CD4-positive, alpha-beta T cell treated with Interleukin-17A for 4 hours (primary cell): Measurements from ENCODE around the gene WDR46.
A peak's percentile ranks its signal among the peaks of the same experiment; 100 is the strongest.
"Not testable (repeated sequence)": the region's sequence is repeated elsewhere in the genome, so short reads cannot be mapped to it uniquely, and the experiment has no call there.

ENCODE experiments used
- DNase-seq: peaks from one replicate; pipeline ENCODE4 v3.0.0-alpha.2; 2020; ENCODE audit warnings: mixed read lengths

The WDR46 gene

DNA sequence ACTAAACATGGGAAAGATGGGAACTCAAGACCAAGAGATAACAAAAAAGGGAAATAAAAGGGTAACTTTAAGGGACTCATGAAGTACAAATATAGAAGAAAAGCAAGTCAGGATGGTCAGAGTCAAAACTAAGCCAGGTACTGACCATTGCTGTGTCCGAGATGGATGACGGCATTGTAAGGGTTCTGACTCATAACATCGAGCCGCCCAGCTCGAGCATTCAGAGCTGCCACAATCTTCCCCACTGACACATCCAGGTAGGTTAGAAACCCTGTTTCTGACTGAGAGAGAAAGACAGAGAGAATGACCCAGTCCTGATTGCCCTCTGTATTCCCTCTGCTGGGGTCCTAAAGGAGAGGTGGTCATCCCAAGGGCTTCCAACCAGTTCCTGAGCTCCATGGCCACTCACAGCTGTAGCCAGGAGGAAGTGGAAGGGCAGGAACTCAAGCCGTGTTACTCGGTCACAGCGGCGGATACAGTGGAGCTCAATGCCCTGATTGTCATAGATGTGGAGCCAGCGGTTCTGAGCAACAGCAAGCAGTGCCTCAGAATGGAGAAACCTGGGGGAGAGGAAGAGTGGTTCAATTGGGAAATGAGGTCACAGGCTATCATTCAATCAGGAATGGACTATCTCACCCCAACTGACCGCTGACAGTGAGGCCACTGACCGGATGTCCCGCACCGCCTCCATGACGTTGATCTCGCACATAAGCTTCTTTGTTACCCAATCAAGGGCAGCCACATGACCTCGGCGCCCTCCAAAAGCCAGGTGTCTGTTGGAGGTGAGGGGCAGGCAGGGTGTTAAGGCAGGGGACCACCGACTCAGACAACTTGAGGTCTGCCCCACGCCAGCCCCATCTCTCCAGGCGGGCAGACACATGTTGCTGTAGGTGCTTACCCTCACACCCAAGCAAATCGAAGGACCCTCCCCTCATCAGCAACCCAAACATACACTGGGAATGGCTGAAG is 1.8 kb downstream of the WDR46 start:
- DNase-seq: no peak

DNA sequence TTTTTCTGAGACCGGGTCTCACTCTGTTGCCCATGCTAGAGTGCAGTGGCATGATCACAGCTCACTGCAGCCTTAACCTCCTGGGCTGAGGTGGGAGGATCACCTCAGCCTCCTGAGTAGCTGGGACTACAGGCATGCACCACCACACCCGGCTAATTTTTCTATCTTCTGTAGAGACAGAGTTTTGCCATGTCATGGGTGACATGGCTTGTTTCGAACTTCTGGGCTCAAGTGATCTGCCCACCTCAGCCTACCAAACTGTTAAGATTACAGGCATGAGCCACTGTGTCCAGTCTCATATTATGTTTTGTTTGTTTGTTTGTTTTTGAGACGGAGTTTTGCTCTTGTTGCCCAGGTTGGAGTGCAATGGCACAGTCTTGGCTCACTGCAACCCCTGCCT is 3.8 kb downstream of the WDR46 start:
- DNase-seq: not testable (repeated sequence)

DNA sequence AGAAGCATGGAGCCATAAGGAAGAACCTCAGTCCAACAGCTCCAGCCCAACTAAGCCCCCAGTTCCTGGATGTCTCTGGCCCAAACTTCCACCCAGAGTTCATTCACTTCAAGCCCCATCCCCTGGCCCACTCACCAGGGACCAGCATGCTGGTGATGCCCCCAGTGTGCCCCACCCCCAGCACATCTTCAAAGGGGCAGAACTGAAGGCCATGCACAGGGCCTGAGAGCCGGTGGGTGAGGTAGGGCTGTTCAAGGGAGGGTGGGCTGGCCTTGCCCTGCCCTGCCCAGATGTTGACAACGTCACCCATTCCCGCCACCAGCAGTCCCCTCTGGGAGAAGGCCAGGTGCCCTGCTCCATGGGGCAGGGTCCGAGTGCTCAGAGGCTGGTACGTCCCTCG is 8.5 kb downstream of the WDR46 start:
- DNase-seq: no peak

DNA sequence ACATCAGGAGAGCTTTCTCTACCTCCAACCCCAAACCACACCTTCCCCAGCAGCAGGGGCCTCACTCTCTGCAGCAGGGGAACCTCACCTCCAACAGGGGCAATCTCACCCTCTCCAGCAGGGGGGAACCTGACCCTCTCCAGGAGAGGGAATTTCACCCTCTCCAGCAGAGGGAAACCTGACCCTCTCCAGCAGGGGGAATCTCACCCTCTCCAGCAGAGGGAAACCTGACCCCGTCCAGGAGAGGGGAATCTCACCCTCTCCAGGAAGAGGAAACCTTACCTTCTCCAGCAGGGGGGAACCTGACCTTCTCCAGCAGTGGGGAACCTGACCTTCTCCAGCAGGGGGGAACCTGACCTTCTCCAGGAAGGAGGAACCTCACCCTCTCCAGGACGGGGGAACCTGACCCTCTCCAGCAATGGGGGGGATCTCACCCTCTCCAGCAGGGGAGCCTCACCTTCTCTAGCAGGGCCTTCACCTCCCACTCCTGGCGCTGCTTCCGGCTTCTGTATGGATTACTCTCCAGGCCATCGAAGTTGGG is 9.0 kb downstream of the WDR46 start:
- peak; percentile 13 for DNase-seq

DNA sequence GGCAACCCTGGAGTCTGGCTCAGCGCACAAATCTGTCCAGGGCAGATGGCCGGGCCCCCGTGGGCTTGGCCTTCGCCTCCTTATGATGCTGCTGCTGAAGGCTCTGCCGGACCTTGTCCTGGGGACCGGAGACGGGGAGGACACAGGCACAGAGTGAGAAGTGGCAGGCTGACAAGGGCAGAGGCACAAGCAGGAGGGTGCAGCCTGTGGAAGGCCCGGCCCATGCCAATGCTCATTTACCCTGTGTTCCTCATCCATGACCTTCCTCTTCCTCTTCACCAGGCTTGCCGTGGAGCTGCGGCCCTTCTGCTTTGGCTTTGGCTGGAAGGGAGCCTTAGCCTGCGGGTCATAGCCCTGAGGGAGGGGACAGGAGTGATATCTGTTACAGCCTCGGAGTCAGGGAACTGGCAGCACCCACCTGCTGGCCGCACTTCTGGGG is 9.8 kb downstream of the WDR46 start:
- no peak for DNase-seq

DNA sequence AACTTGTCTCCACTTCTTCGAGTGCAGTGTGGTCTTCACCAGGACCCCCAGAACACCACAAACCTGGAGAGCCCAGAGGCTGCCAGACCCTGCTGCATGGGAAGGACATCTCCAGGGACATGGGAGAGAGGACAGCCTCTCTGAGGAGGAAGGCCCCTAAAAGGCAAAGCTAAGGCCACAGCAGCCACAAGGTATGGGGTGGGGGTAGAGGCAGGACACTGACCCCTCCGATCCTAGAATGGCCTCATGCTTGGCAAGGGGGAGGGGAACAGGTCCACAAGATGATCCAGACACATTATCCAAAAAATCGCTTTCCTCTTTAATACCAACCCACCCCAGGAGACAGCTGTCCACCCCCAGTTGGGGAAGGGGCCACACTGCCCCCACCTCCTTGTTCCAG is 10.2 kb downstream of the WDR46 start:
- DNase-seq: no peak

DNA sequence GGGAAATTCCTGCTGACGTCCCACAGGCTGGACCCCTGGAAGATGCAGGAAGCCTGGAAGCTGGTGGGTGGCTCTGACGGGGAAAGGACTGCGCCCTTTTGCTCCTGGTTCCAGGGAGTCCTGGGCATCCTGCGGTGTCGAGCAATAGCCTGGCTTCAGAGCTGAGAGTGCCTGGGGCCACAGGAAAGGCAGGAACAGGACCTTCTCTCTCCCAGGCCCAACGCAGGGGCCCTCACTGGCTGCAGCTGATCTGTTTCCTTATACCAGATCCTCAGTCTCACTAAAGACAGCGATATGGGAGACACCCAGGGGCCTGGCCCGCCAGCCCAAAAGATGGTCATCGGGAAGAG is 10.7 kb downstream of the WDR46 start:
- DNase-seq: no peak

DNA sequence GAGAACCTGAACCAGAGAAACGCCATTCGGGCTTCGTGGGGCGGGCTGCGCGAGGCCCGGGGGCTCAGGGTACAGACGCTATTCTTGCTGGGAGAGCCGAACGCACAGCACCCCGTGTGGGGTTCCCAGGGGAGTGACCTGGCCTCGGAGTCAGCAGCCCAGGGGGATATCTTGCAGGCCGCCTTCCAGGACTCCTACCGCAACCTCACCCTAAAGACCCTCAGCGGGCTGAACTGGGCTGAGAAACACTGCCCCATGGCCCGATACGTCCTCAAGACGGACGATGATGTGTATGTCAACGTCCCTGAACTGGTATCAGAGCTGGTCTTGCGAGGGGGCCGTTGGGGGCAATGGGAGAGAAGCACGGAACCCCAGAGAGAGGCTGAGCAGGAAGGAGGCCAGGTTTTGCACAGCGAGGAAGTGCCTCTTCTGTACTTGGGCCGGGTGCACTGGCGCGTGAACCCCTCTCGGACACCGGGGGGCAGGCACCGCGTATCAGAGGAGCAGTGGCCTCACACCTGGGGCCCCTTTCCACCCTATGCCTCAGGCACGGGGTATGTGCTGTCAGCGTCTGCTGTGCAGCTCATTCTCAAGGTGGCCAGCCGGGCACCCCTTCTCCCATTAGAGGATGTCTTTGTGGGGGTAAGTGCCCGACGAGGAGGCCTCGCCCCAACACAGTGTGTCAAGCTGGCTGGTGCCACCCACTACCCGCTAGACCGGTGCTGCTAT is 11.2 kb downstream of the WDR46 start:
- DNase-seq: peak; percentile 29

DNA sequence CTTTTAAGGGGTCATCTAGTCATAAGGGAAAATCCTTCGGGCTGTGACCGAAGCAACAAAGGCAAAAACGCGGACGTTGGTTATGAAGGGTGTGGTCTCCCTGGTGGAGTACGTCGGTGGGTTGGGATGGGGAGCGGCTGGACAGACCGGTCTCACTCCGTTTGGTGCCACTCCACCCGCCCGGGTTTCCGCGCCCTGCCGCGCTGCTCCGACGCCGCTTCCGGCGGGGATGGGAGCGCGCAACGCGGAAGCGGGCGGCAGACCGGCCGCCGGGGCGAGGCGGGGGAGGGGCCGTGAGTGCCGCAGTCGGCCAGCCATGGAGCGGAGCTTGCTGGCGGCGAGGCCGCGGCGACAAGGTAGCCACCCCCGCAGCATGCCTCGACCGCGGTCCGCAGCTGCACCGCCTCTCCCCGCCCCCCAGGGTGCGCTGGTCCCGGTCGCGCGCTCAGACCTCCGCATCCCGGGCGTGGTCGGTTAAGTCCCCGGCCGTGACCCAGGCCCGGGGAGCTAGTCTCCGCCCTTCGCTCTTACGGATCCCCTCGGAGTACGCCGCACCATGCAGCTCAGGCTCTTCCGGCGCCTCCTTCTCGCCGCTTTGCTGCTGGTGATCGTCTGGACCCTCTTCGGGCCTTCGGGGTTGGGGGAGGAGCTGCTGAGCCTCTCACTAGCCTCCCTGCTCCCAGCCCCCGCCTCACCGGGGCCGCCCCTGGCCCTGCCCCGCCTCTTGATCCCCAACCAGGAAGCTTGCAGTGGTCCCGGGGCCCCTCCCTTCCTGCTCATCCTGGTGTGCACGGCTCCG is 12.0 kb downstream of the WDR46 start, which contains the start of gene B3GALT4:
B3GALT4 (plus strand) TSS at position 260 of the 799 bp plus-strand sequence; CDS start at position 557, 297 bp downstream.
- DNase-seq: peak; percentile 85

DNA sequence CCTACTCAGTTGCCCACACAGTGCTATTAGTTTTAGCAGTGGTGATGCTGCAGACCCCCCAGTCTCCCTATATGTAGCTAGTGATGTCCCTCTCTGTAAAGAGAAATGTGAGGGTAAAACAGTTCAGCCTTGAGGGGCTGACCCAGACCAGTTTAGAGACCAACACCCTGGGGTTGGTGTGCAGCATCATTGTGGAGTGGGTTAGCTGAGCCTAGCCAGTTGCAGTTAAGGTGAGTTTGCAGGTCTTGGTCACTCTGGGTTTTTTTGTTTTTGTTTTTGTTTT is 12.5 kb downstream of the WDR46 start:
- DNase-seq: no peak

DNA sequence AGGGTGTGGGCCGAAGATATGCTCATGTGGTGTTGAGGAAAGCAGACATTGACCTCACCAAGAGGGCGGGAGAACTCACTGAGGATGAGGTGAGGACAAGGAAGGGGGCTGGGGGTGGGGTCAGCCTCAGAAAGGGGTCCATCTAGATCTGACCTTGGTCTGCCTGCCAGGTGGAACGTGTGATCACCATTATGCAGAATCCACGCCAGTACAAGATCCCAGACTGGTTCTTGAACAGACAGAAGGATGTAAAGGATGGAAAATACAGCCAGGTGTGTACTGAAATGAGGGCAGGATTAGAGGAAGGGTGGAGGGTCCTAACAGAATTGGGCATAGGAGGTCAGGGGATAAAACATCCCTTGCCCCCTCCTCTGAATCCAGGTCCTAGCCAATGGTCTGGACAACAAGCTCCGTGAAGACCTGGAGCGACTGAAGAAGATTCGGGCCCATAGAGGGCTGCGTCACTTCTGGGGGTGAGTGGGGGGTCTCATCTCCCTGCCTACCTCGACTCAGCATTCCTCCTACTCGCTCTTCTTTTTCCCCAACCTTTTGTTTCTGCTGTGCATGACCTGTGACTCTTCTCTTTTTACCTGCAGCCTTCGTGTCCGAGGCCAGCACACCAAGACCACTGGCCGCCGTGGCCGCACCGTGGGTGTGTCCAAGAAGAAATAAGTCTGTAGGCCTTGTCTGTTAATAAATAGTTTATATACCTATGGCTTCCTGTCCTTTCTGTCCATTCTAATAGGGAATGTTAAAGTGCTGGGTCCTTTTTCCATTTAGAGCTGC is 13.1 kb downstream of the WDR46 start:
- not testable (repeated sequence) for DNase-seq

DNA sequence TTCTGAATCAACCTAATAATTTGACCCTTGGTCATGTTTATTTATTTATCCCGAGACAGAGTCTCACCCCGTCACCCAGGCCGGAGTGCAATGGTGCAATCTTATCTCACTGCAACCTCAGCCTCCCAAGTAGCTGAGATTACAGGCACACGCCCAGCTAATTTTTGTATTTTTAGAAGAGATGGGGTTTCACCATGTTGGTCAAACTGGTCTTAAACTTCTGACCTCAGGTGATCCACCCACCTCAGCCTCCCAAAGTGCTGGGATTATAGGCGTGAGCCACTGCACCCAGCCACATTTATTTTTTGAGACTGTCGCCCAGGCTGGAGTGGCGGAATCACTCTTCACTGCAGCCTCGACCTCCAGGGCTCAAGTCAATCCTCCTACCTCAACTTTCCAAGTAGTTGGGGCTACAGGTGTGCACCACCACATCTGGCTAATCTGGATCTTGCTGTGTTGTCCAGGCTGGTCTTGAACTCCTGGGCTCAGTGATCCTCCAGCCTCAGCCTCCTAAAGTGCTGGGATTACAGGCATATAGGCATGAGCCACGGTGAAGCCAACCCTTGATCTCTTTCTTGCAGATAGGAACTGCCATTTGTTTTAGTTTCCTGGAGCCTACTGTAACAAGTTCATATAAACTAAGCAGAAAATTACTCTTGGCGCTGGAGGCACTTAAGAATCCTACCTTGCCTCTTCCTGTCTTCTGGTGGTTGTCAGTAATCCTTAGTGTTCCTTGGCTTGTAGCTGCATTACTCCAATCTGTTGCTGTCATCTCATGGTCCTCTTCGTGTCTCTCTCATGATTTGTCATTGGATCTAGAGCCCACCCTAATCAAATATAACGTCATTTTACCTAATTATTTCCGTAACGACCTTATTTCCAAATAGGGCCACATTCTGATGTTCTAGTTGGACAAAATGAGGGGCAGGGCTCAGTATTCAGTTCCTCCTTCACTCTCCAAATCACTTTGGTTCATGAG is 14.8 kb downstream of the WDR46 start:
- DNase-seq: no peak

DNA sequence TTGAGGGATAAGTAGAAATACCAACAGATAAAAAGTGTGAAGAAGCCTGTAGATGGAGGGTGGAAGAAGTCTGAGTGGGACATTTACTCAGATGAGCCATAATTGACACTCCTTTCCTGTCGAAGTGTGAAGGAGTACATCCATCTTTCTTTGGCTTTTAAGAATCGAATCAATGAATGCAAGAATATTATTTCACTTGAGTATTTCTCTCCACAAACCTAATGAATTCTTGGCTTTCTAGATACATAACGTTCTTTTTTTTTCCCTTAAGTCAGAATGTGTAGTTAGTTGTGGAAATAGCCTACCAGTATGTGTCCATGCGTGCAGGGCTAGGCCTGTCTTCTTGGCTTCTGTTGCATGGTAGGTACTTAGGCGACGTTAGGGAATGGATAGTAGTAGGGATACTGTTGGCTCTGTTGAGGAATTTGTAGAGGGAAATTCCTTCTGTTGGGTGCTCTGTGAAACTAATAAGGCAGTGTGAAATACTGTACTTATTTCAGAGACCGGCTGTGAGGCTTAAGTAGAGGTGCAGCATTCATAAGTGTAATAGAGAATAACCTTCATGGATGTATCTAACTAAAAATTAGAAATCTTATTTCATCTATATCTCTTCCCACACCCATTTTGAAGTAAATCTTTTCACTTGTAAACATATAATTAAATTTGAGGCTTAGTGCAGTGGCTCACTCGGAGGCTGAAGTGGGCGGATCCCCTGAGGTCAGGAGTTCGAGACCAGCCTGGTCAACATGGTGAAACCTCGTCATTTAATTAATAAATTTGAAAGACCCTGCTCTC is 15.7 kb downstream of the WDR46 start:
- DNase-seq: no peak

DNA sequence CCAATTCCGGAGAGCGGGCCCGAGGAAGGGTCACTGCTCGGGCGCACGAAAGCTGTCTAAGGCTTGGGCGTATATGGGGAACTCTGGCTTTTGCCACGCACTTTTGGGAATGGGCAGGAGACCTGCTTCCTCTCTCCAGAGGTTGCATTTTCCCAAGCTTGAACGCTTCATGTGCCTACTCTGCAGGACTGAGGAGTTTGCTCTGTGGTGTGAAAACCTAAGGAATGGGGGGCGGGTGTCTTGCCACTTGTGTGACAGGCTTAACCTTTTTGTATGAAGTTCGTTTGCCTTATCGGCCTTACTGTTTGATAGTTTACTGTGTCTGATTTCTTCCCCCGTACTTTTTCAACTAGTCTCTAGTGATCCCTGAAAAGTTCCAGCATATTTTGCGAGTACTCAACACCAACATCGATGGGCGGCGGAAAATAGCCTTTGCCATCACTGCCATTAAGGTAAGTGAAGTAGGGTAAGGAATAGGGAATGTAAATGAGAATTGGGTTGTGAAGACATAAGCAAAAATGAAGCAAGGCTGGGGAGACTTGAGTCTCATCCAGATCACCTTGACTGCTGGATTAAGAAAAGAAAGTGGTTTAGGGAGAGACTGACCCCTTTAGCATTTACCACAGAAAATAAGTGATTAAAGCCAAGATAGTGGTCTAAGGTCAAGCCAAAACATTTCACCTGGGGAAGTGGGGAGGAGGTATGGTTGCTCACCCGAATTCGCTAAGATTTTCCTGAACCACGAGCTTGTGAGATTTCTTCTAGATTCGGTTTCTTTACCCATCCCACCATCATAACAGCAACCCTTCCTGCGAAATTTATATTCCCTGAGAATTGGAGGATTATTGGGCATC is 16.5 kb downstream of the WDR46 start:
- DNase-seq: no peak

DNA sequence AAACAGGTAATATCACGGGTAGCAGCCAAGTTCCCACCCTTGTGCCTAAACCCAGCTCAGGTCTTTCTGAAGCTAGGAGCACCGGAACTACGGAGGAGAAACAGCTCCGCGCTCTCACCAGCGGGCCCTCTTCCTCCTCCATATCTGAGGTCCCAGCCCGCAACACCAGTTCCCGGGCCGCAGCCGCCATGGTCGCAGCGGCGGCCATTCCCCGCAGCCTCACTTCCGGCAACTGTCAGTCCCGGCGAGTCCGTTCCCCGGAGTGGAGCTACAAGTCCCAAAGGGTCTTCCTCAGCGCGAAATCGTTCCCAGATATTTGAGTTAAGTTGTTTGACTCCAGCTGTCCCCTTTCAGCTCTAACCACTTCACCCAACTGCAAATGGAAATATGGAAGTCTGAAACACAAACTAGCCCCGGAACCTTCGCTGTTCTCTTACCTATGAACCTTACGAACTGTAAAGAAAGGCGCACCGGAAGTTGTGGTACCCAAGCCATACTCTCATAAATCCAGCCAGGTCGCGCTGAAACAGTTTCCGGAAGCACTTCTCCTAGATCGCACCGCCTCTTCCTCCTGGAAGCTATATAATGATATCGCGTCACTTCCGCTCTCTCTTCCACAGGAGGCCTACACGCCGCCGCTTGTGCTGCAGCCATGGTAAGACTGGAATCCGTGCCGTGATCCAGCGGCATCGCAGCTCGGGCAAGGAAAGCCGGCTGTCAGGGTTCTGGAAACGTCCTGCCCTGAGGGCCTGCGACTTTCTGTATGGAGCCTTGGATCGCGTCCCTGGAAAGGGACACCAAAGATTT is 17.4 kb downstream of the WDR46 start, which contains the start of the genes RPS18 and VPS52:
RPS18 (plus strand) TSS at position 608 of the 807 bp plus-strand sequence; CDS start at position 653, 45 bp downstream.
VPS52 (minus strand) TSS at position 409 of the 807 bp plus-strand sequence; CDS start at position 208, 201 bp downstream.
- DNase-seq: peak; percentile 91

DNA sequence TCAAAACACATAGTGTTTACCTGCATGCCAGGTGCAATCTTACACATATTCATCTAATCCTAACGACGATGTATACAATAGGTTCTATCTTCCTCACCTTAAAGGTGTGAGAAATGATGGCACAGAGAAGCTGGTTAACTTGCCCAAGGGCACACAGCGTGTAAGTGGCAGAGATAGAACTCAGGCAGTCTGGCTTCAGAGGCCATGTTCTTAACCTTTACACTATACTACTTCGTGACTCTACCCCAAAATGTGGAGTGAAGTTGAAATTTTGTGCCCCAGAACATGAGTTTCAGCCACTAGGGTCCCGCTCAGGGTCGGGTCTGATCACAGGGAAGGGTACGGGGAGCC is 17.9 kb downstream of the WDR46 start:
- no peak for DNase-seq

DNA sequence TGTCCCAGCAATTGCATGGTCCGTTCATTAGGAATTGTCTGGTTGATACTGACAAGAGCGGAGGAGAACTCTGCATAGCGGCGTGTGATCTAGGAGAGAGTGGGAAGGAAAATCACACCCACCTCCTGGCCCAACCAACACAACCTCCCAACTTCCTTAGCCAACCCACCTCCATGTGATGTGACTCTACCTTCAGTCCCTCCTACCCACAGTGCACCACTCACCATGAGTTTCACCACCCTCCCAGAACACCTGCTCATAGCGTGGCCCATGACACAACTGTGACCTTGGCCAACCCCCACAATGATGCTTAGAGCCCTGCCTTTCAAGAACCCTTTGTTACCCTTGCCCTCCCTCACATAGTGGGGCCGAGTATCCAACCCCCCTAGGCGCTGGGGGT is 25.0 kb downstream of the WDR46 start:
- DNase-seq: no peak

DNA sequence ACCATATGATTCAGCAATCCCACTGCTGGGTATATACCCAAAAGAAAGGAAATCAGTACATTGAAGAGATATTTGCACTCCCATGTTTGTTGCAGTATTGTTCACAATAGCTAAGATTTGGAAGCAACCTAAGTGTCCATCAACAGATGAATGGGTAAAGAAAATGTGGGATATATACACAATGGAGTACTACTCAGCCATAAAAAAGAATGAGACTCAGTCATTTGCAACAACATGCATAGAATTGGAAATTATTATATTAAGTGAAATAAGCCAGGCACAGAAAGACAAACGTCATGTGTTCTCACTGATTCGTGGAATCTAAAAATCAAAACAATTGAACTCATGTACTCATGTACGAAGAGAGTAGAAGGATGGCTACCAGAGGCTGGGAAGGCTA is 26.5 kb downstream of the WDR46 start:
- DNase-seq: not testable (repeated sequence)
